HL-60 (cell line): Measurements from ENCODE around the gene LRRC4C.

Experiments used
- CTCF ChIP-seq: IDR thresholded peaks from one replicate; pipeline ENCODE4 v1.5.1; 2011; ENCODE audit warnings: low read length, control low read depth, inconsistent platforms; ENCODE audit not compliant: insufficient read depth
- GABPA ChIP-seq: IDR thresholded peaks from 2 replicates; pipeline ENCODE4 v1.6.1; 2012; ENCODE audit warnings: low read depth
- POLR2AphosphoS5 ChIP-seq: IDR thresholded peaks from 2 replicates; pipeline ENCODE4 v1.6.1; 2012; ENCODE audit warnings: low read depth
- REST ChIP-seq: IDR thresholded peaks from 2 replicates; pipeline ENCODE4 v1.6.1; 2012; ENCODE audit warnings: low read depth; ENCODE audit not compliant: insufficient replicate concordance
- SPI1 ChIP-seq: IDR thresholded peaks from 2 replicates; pipeline ENCODE4 v1.6.1; 2012; ENCODE audit warnings: low read depth, mild to moderate bottlenecking, borderline replicate concordance

GRCh38 chr11:41039592-41039991, 419.9 kb downstream of the LRRC4C start:
- no peak for TF ChIP-seq POLR2AphosphoS5
- no peak for TF ChIP-seq CTCF
- no peak for TF ChIP-seq GABPA
- no peak for TF ChIP-seq SPI1
- TF ChIP-seq REST = no peak
